HFFc6 (cell line): ENCODE measurements around the gene KIF26B. TPM values are rescaled to one million over a fixed set of nuclear protein-coding genes. Genes with fewer than 3 reads are reported as not detected.

Experiments used
- DNase-seq: peaks from one replicate; pipeline ENCODE4 v3.0.0-alpha.2; 2018
- H3K27ac Mint-ChIP-seq: 2 replicates; pipeline ENCODE4 v1.8.0; 2020; ENCODE audit warnings: mild to moderate bottlenecking, mixed read lengths
- H3K27me3 Mint-ChIP-seq: 2 replicates; pipeline ENCODE4 v1.8.0; 2021; ENCODE audit warnings: mild to moderate bottlenecking, moderate library complexity, mixed read lengths; ENCODE audit not compliant: insufficient read depth
- H3K36me3 Mint-ChIP-seq: 2 replicates; pipeline ENCODE4 v1.8.0; 2021; ENCODE audit warnings: low read depth, mixed read lengths
- H3K4me1 Mint-ChIP-seq: 2 replicates; pipeline ENCODE4 v1.8.0; 2020; ENCODE audit warnings: low read depth, mixed read lengths
- H3K4me3 Mint-ChIP-seq: 2 replicates; pipeline ENCODE4 v1.8.0; 2020; ENCODE audit warnings: mild to moderate bottlenecking, moderate library complexity, mixed read lengths
- H3K9me3 Mint-ChIP-seq: 2 replicates; pipeline ENCODE4 v1.8.0; 2020; ENCODE audit warnings: mild to moderate bottlenecking, mixed read lengths
- total RNA-seq, 6 experiments: library from RNA; stranded (reverse); fragmentation: NEBNext Ultra II Directional; extraction: Animal tissue kit (Norgen Biotek cat#: 25700); gene quantifications; 2 replicates in 1 of 6; 3 replicates in 5 of 6; pipeline ENCODE4 v1.2.3, GENCODE V29; 2021
- TF ChIP-seq, protein P1 (sequence below): fragments of 200-600 bp; sonication (generic); IDR thresholded peaks from 2 replicates; pipeline ENCODE4 v1.5.0; 2021; ENCODE audit warnings: antibody characterized with exemption, mild to moderate bottlenecking

KIF26B gene
- total RNA-seq, 6 experiments from 2014 or later = 4.6 to 7.5 (median 5.5) TPM

- Mint-ChIP-seq H3K4me3 (no peak overlapping the region), H3K9me3 (no peaks in the 10 kb centered on the region), H3K27ac (no peak overlapping the region), H3K4me1 (peaks cover 21% of the 10 kb centered on the region), H3K36me3 (peaks cover 3% of the 10 kb centered on the region), H3K27me3 (no peaks in the 10 kb centered on the region; the same call in 1 of the 2 replicates)
- TF ChIP-seq, protein P1, sequence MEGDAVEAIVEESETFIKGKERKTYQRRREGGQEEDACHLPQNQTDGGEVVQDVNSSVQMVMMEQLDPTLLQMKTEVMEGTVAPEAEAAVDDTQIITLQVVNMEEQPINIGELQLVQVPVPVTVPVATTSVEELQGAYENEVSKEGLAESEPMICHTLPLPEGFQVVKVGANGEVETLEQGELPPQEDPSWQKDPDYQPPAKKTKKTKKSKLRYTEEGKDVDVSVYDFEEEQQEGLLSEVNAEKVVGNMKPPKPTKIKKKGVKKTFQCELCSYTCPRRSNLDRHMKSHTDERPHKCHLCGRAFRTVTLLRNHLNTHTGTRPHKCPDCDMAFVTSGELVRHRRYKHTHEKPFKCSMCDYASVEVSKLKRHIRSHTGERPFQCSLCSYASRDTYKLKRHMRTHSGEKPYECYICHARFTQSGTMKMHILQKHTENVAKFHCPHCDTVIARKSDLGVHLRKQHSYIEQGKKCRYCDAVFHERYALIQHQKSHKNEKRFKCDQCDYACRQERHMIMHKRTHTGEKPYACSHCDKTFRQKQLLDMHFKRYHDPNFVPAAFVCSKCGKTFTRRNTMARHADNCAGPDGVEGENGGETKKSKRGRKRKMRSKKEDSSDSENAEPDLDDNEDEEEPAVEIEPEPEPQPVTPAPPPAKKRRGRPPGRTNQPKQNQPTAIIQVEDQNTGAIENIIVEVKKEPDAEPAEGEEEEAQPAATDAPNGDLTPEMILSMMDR = no peak
- no peak for DNase-seq
Measured at GRCh38 chr1:245677461-245678240, 522.9 kb downstream of the KIF26B start.

DNA sequence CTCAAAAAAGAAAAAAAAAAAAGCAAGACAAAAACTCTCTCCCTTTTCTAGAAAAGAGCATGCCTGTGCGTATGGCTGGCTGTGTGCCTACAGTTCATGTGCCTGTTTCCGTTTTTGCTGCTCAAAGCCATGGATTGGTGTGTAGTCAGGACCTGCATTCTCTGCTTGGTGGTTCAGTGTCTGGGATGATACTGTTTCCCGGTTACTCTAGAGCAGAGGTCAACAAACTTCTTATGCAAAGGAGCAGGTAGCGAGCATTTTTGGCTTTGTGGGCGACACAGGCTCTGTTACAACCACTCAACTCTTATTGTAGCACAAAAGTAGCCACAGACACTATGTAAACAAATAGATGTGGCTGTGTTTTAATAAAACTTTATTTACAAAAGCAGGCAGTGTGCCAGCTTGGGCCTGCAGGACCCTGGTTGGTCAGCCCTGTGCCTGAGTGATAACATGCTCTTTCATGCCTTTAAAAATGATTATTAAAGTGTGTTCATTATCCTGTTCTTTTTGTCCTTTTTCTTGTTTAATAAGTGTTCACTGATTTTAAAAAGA, 524.2 kb downstream of the KIF26B start:
- H3K27ac Mint-ChIP-seq = no peak overlapping the region
- no peaks in the 10 kb centered on the region for H3K9me3 Mint-ChIP-seq
- peaks cover 14% of the 10 kb centered on the region for H3K4me1 Mint-ChIP-seq
- no peaks in the 10 kb centered on the region; the same call in 1 of the 2 replicates for H3K27me3 Mint-ChIP-seq
- TF ChIP-seq, protein P1 = no peak
- peaks cover 3% of the 10 kb centered on the region for H3K36me3 Mint-ChIP-seq
- DNase-seq = no peak
- H3K4me3 Mint-ChIP-seq = no peak overlapping the region

GRCh38 chr1:245679821-245680780, 525.3 kb downstream of the KIF26B start:
- H3K4me1 Mint-ChIP-seq = peaks cover 9% of the 10 kb centered on the region
- H3K9me3 Mint-ChIP-seq = no peaks in the 10 kb centered on the region
- TF ChIP-seq, protein P1 = no peak
- no peak for DNase-seq
- peaks cover 3% of the 10 kb centered on the region for H3K36me3 Mint-ChIP-seq
- H3K27ac Mint-ChIP-seq = no peak overlapping the region
- H3K27me3 Mint-ChIP-seq = no peaks in the 10 kb centered on the region; the same call in 1 of the 2 replicates
- H3K4me3 Mint-ChIP-seq = no peak overlapping the region

DNA sequence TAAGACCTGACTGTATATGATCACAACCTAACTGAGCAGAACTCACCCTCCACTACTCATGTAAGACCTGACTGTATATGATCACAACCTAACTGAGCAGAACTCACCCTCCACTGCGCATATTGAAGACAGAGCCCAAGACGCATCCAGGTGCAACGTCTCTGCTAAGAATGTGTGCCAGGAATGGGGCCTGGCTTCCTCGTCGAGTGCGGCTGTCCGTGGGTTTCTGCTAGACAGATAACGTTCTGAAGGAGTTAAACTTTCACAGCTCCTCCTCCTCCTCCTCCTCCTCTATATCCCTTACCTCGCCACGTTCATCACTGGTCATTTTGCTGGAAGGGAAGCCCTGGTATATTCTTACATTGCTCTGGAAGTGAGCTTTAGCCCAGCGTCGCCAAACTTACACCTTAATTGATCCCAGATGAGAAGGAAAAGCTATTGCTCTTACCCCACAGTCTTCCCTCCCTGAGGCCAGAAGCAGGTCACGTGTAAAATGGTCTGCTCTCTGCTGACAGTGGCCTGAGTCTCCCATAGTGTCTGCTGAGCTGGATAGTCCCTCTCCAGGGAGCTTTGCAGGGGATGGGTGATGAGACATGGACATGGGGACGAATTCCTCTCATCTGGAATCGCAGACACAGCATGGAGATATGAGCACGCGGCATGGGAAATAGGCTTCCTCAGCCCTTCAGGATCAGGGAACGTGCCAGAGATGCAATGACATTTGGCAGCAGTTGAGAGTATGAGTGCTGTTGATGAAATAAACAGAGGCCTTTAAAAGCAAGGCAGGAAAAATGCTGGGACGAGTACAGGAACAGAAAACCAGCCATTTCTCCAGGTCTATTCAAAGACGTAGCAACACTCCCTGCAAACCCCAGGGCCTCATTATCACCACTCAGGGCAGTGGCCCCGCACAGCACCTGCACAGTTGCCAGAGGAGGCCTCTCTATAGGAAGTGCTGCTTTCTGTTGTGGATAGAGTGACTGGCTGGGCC, 528.1 kb downstream of the KIF26B start:
- Mint-ChIP-seq H3K36me3 (no peaks in the 10 kb centered on the region; the same call in 1 of the 2 replicates), H3K27me3 (no peaks in the 10 kb centered on the region; the same call in 1 of the 2 replicates), H3K4me3 (no peak overlapping the region), H3K9me3 (no peaks in the 10 kb centered on the region), H3K27ac (no peak overlapping the region), H3K4me1 (peaks cover under 1% of the 10 kb centered on the region)
- DNase-seq = no peak
- TF ChIP-seq, protein P1 = no peak
